Activated CD8-positive, alpha-beta T cell treated with anti-CD3 and anti-CD28 coated beads, Interleukin-2, amount 10 ng/mL, durations not matched to agents 7 days and 5 days (primary cell): Measurements from ENCODE around the gene TOX4. TPM values are rescaled to one million over a fixed set of nuclear protein-coding genes. Genes with fewer than 3 reads are reported as not detected.
"Not testable (repeated sequence)": the region's sequence is repeated elsewhere in the genome, so short reads cannot be mapped to it uniquely, and the experiment has no call there.

Experiments
- ATAC-seq: fragments of 150-1000 bp; cut with Tn5 transposase; one replicate; pipeline ENCODE4 v1.10.0; 2021; ENCODE audit warnings: moderate library complexity
- CTCF ChIA-PET: fragments of 350-600 bp; sonication (Branson Sonifier 250); formaldehyde crosslinking; loops from one replicate; lab custom pipeline; 2021; ENCODE audit warnings: antibody characterized with exemption; lab: Charles Lee
- POLR2A ChIA-PET: fragments of 350-600 bp; sonication (Branson Sonifier 250); formaldehyde crosslinking; loops from one replicate; lab custom pipeline; 2021; ENCODE audit warnings: antibody characterized with exemption; lab: Charles Lee
- DNase-seq: peaks from one replicate; pipeline ENCODE4 v3.0.0-alpha.2; 2020
- H3K27ac Mint-ChIP-seq: one replicate; pipeline ENCODE4 v1.8.0; 2021; ENCODE audit warnings: mild to moderate bottlenecking, mixed read lengths
- H3K27me3 Mint-ChIP-seq: one replicate; pipeline ENCODE4 v1.8.0; 2021; ENCODE audit warnings: low read depth, mixed read lengths
- H3K36me3 Mint-ChIP-seq: one replicate; pipeline ENCODE4 v1.8.0; 2021; ENCODE audit warnings: low read depth, mixed read lengths
- H3K4me1 Mint-ChIP-seq: one replicate; pipeline ENCODE4 v1.8.0; 2021; ENCODE audit warnings: low read depth, mixed read lengths
- H3K4me3 Mint-ChIP-seq: one replicate; pipeline ENCODE4 v1.8.0; 2021; ENCODE audit warnings: mild to moderate bottlenecking, mixed read lengths
- H3K9me3 Mint-ChIP-seq: one replicate; pipeline ENCODE4 v1.8.0; 2022; ENCODE audit warnings: mixed read lengths; ENCODE audit not compliant: insufficient read depth
- total RNA-seq, 2 experiments: library from RNA; stranded (reverse); gene quantifications; one replicate each; pipeline ENCODE4 v1.2.3, GENCODE V29; 2021

TOX4 gene
- 10 to 100 TPM; 66.2 to 71.1 TPM for total RNA-seq

DNA sequence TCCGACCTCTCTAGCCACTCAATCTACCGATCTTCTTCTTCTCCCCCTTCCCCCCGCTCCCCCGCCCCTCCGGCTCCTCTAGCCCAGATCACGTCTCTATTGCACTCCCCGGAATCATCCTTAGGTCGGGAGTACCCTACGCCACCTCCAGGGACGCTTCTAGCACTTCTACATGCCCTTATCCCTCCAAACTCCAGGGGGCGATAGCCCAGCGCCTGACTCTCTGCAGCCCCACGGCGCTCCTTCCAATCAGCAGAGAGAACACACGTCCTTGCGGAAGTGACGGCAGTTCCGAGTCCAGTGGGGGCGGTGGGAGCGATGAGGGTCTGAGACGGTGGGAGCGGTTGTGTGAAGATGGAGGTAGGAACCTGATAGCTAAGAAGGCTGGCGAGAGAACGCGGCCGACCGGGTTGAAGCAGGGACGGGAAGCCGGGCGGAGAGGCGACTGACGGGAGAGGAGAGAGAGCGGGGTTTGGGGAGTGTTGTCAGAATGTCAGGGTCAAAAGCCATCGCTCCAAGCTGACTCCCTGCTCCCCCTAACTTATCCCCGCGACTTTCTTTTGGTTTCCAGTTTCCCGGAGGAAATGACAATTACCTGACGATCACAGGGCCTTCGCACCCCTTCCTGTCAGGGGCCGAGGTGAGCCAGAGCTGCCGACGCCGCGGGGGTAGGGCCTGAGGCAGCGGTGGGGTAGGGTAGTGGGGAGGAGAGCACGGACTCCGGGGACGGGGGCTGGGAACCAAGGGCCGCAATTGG, at the start of gene TOX4, which contains the start of gene RAB2B:
TSS of gene TOX4 (plus strand) at position 271 of the 757 bp plus-strand sequence. CDS start at position 355, 84 bp downstream.
TSS of gene RAB2B (minus strand) at position 35 of the 757 bp plus-strand sequence. CDS start 87 bp downstream, outside the sequence.
- DNase-seq (peak; percentile 97), ATAC-seq (peak; percentile 99)
- ChIA-PET POLR2A (interaction anchor here (0.9 to 2.5 kb wide), 7 partner anchors 18 to 212 kb away, joined by 3 to 20 read pairs (median 4); partner anchors contain the start of genes CHD8 and METTL3), CTCF (interaction anchor here (0.7 to 4.7 kb wide), 21 partner anchors 9 to 94 kb away, joined by 3 to 57 read pairs (median 4); partner anchors contain the start of genes CHD8, METTL3 and SALL2)
- Mint-ChIP-seq H3K9me3 (no peaks in the 10 kb centered on the region), H3K27me3 (no peaks in the 10 kb centered on the region), H3K36me3 (peaks cover 23% of the 10 kb centered on the region), H3K27ac (peak within 1 kb of the TSS; percentile 99), H3K4me3 (peak within 1 kb of the TSS; percentile 98), H3K4me1 (peaks cover 31% of the 10 kb centered on the region)

DNA sequence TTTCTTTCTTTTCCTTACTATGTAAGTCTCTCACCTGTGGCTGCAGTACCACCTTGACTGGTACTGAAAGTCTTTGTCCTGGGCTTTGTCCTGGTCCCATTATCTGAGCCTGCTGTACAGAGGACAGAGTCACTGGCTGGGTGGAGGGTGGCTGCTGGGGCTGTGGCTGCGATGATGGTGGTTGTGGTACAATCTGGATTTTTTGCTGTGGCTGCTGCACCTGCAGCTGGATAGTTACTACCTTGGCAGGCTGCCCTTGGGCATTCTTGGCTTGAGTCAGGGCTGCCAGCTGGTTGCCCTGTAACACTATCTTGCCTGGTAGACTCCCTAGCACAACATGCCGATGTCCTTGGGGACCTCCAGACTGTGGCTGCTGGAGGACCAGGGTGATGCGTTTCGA, 48.1 kb upstream of the TOX4 start:
- Mint-ChIP-seq H3K27me3 (no peaks in the 10 kb centered on the region), H3K9me3 (no peaks in the 10 kb centered on the region), H3K4me1 (peaks cover 11% of the 10 kb centered on the region), H3K36me3 (peaks cover 70% of the 10 kb centered on the region), H3K27ac (peak overlapping the region; percentile 39), H3K4me3 (no peak overlapping the region)
- DNase-seq: no peak
- ChIA-PET CTCF (no interaction called here), POLR2A (no interaction called here)
- no peak for ATAC-seq

DNA sequence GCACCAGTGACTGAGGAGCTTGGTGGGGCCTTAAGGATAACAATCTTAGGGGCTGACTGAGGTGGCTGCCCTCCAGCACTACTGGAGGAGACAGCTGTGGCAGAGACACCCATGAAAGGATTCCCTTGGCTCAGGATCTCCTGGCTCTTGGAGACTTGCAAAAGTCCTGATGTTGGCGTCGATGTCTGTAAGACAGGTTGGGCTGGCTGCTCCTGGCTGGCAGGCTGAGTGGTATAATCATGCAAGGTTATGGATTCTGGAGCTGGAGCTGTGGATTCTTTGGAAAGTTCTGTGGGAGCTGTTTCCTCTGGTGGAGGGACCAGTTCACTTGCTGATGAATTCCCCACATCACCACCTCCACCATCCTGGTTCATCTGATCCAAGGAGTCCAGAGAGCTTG, 45.9 kb upstream of the TOX4 start:
- Mint-ChIP-seq H3K4me1 (peaks cover 31% of the 10 kb centered on the region), H3K27me3 (no peaks in the 10 kb centered on the region), H3K9me3 (no peaks in the 10 kb centered on the region), H3K36me3 (peaks cover 62% of the 10 kb centered on the region), H3K27ac (no peak overlapping the region), H3K4me3 (no peak overlapping the region)
- ChIA-PET POLR2A (interaction anchor here (1.4 to 1.6 kb wide), 2 partner anchors 21 to 24 kb away, joined by 3 to 4 read pairs; no protein-coding TSS in a partner anchor), CTCF (interaction anchor here (1.1 to 1.7 kb wide), 3 partner anchors 11 to 46 kb away, joined by 3 to 5 read pairs (median 3); partner anchors contain the start of gene TOX4)
- ATAC-seq (no peak), DNase-seq (no peak)

DNA sequence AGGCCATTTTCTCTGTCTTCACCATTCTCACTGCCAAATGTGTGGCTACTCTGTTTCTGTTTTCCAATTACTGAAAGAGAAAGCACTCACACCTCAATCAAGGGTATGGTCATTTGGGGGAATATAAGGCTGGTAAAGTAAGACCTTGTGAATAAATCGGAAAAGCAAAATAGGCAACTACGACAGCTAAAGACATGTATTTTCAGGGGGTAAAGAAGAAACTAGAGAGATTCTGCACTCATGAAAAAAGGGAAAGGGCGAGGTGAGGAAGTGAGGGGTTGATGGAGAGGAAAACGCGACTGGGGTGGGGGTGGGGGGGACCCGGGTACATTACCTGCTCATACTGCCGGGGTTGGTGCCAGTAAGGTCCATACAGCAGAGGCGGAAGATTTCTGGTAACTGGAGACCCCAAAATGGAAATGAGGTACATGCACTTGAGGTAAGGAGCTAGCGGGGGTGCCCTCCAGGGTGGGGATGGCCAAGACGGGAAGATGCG, 40.4 kb upstream of the TOX4 start:
- ChIA-PET POLR2A (interaction anchor here (0.6 to 2.7 kb wide), 13 partner anchors 9 to 981 kb away, joined by 3 to 65 read pairs (median 5); partner anchors contain the start of genes APEX1, CHD8, METTL3 and OSGEP), CTCF (interaction anchor here (0.7 to 3.2 kb wide), 13 partner anchors 10 to 1493 kb away, joined by 3 to 45 read pairs (median 4); partner anchors contain the start of genes CHD8 and TOX4)
- ATAC-seq (no peak), DNase-seq (no peak)
- Mint-ChIP-seq H3K36me3 (peaks cover 32% of the 10 kb centered on the region), H3K9me3 (no peaks in the 10 kb centered on the region), H3K27me3 (no peaks in the 10 kb centered on the region), H3K27ac (peak overlapping the region; percentile 83), H3K4me3 (peak overlapping the region; percentile 85), H3K4me1 (peaks cover 40% of the 10 kb centered on the region)

DNA sequence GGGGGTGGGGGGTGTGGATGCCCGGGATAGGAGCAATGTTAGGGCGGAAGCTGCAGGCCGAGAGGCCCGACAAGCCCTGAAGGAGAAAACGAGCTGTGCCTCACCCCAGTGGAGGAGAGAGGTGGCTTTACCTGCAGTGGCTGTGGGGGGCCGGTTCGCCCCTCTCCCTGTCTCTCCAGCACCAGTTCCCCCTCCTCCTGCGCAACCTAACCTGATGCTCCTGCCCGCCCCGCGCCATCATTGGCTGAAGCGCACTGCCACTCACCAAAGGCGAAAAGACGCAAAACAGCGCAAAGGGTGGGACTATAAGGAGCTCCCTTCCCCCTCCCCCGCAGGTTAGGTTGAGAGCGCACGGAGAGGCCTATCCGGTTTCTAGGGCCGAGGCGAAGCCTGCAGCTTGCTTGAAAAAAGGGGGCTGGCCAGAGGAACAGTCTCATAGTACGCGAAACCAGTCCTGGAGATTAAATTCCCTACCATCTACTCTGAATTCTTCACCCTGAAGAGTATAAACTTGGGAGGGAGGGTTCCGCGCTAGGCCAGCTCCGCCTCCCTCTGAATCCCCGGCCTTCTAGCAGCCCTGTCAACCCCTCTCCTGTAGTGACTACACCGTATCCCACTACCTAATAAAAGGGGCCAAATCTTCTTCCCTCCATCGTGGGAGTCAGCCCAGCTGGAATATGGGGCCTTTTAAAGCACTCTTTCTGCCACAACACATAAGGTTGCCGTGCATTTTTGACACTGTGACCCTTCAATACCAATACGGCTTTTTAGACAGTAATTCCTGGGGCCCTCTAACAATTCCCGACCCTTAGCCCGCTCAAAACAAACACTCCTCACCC, 39.7 kb upstream of the TOX4 start:
- H3K27ac Mint-ChIP-seq: peak overlapping the region; percentile 83
- H3K27me3 Mint-ChIP-seq: no peaks in the 10 kb centered on the region
- H3K36me3 Mint-ChIP-seq: peaks cover 33% of the 10 kb centered on the region
- peak; percentile 99 for ATAC-seq
- peak; percentile 99 for DNase-seq
- H3K9me3 Mint-ChIP-seq: no peaks in the 10 kb centered on the region
- peaks cover 40% of the 10 kb centered on the region for H3K4me1 Mint-ChIP-seq
- ChIA-PET CTCF (interaction anchor here (1.0 to 3.2 kb wide), 11 partner anchors 9 to 1492 kb away, joined by 3 to 45 read pairs (median 4); partner anchors contain the start of genes CHD8 and TOX4), POLR2A (interaction anchor here (0.6 to 2.7 kb wide), 13 partner anchors 10 to 982 kb away, joined by 3 to 65 read pairs (median 5); partner anchors contain the start of genes APEX1, CHD8, METTL3 and OSGEP)
- peak overlapping the region; percentile 85 for H3K4me3 Mint-ChIP-seq

DNA sequence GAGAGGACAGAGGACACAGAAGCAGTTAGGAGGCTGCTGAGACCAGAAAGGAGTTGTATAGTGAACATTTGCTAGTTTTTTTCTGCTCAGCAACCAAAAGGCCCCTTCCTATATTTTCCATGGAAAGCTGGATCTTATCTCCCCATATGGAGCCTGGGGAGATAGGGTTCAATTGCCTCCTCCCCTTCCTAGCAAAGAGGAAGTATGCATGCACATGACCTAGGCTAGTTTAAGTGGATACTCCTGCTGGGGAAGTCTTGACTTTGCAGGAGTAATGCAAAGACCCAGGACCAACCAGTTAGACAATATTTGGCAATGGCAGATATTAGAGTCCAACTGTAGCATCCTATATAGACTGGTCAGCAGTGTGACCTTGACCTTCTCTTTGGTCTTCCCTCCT, 36.1 kb upstream of the TOX4 start:
- POLR2A ChIA-PET: interaction anchor here (1.4 kb wide), 1 partner anchor 14 kb away, joined by 4 read pairs; no protein-coding TSS in a partner anchor
- no peak for ATAC-seq
- Mint-ChIP-seq H3K27me3 (no peaks in the 10 kb centered on the region), H3K4me3 (no peak overlapping the region), H3K9me3 (no peaks in the 10 kb centered on the region), H3K36me3 (peaks cover 22% of the 10 kb centered on the region), H3K4me1 (peaks cover 16% of the 10 kb centered on the region), H3K27ac (no peak overlapping the region)
- CTCF ChIA-PET: no interaction called here
- no peak for DNase-seq

DNA sequence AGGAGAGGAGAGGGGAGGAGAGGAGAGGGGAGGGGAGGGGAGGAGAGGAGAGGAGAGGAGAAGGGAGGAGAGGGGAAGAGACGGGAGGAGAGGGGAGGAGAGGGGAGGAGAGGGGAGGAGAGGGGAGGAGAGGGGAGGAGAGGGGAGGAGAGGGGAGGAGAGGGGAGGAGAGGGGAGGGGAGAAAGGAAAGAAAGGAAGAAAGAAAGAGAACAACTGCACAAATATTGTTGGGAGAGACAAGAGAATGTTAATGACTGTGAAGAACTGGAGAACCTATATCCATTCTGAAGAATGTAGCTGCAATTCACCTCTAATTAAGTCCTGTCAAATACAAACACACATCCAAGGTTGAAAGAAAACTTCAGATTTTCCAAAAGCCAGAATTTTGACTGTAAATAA, 34.3 kb upstream of the TOX4 start:
- DNase-seq, H3K4me3 Mint-ChIP-seq, H3K9me3 Mint-ChIP-seq, H3K27me3 Mint-ChIP-seq, H3K27ac Mint-ChIP-seq, ATAC-seq, CTCF ChIA-PET: not testable (repeated sequence)
- Mint-ChIP-seq H3K36me3 (peaks cover 24% of the 10 kb centered on the region), H3K4me1 (peaks cover 11% of the 10 kb centered on the region)
- POLR2A ChIA-PET: interaction anchor here (0.7 to 5.6 kb wide), 3 partner anchors 9 to 18 kb away, joined by 3 to 26 read pairs (median 3); partner anchors contain the start of gene CHD8

DNA sequence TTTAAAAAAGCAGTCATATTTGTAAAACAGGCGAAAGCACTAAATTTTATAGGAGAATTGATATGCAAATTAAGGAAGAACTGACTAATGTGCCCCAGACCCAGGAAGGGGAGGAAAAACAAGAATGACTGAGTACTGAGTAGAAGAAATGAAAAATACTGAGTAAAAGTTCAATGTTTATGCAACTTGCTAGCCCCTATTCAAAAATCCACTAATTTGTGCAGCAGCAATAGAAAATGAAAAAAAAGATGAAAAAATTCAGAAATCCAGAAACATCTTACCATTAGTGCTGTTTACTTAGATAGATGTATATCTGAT, 27.1 kb upstream of the TOX4 start:
- POLR2A ChIA-PET: interaction anchor here (4.8 kb wide), 1 partner anchor 13 kb away, joined by 20 read pairs; no protein-coding TSS in a partner anchor
- H3K9me3 Mint-ChIP-seq: no peaks in the 10 kb centered on the region
- no peaks in the 10 kb centered on the region for H3K27me3 Mint-ChIP-seq
- H3K4me3 Mint-ChIP-seq: no peak overlapping the region
- peak overlapping the region; percentile 27 for H3K27ac Mint-ChIP-seq
- CTCF ChIA-PET: interaction anchor here (1.2 to 2.0 kb wide), 2 partner anchors 9 to 26 kb away, joined by 3 to 4 read pairs; no protein-coding TSS in a partner anchor
- H3K4me1 Mint-ChIP-seq: peaks cover 48% of the 10 kb centered on the region
- peaks cover 47% of the 10 kb centered on the region for H3K36me3 Mint-ChIP-seq
- ATAC-seq (no peak), DNase-seq (no peak)

DNA sequence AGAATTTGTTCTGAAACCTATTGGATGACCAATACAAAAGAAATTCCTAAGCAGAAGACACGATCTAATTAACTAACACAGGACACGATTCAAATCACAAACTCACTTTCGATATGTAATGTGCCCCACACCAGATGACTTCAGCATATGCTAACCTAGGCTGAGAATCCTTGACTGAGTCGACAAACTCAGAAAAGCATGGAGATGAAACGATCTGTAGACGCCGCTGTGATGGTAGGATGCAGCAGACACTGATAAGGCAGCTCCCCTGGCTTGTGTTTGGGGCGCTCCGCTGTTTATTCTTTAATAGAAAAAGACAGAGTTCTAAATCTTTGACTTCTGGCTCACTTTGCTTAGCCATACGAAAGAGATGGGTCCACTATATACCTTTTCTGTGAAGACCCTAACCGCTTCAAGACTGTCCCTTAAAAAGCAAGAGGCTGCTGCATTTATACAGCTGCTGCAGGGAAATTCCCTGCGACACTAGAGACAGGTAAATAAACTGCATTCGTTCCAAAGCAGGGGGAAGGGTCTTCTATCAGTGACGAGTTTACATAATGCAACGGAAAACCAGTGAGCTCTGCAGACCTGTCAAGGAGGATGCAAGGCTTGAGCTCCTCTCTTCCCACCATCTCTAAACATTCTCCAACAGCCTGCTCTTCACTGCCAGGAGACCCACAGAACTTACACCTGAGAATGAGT, 22.0 kb upstream of the TOX4 start:
- H3K4me1 Mint-ChIP-seq: peaks cover 42% of the 10 kb centered on the region
- H3K27me3 Mint-ChIP-seq: no peaks in the 10 kb centered on the region
- peak overlapping the region; percentile 95 for H3K4me3 Mint-ChIP-seq
- CTCF ChIA-PET: interaction anchor here (0.9 to 4.9 kb wide), 6 partner anchors 10 to 72 kb away, joined by 3 to 53 read pairs (median 6); partner anchors contain the start of genes RAB2B, SALL2 and TOX4
- ATAC-seq (no peak), DNase-seq (no peak)
- POLR2A ChIA-PET: interaction anchor here (0.8 to 5.0 kb wide), 8 partner anchors 10 to 62 kb away, joined by 3 to 65 read pairs (median 4); partner anchors contain the start of genes METTL3, RAB2B and TOX4
- H3K9me3 Mint-ChIP-seq: no peaks in the 10 kb centered on the region
- peaks cover 42% of the 10 kb centered on the region for H3K36me3 Mint-ChIP-seq
- peak overlapping the region; percentile 98 for H3K27ac Mint-ChIP-seq

DNA sequence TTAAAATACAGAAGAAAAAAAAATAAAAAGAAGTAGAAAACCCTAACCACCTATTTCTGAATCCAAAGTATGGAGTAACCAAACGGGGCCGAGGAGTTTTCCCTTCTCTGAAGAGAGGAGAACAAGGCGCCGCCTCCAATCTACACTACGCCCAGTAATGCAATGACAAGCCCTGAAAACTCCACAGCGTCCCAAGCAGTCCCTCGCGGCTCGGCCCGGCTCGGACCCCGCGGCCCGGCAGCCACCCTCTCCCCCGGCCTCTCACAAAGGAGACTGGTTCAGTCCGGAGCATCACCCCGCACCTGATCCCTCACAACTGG, 21.4 kb upstream of the TOX4 start:
- Mint-ChIP-seq H3K4me1 (peaks cover 36% of the 10 kb centered on the region), H3K4me3 (peak overlapping the region; percentile 95), H3K27ac (peak overlapping the region; percentile 98), H3K9me3 (no peaks in the 10 kb centered on the region), H3K36me3 (peaks cover 40% of the 10 kb centered on the region), H3K27me3 (no peaks in the 10 kb centered on the region)
- DNase-seq: no peak
- POLR2A ChIA-PET: interaction anchor here (0.8 to 5.0 kb wide), 9 partner anchors 10 to 62 kb away, joined by 3 to 65 read pairs (median 4); partner anchors contain the start of genes METTL3, RAB2B and TOX4
- CTCF ChIA-PET: interaction anchor here (0.6 to 4.9 kb wide), 18 partner anchors 10 to 106 kb away, joined by 3 to 53 read pairs (median 4); partner anchors contain the start of genes RAB2B, SALL2, SUPT16H and TOX4
- ATAC-seq: peak; percentile 34
